ENCODE data around the gene MCCC1. TPM values are rescaled to one million over a fixed set of nuclear protein-coding genes. Genes with fewer than 3 reads are reported as not detected.

MCCC1 gene
- total RNA-seq, 1 experiment from 2014 or later: 74.7 TPM

GRCh38 chr3:183081459-183082183, 17.7 kb downstream of the MCCC1 start:
- peaks cover 10% of the 10 kb centered on the region for H3K9me3 Mint-ChIP-seq (ENCODE audit: low read depth, unreplicated experiment)
- no TSS peak for BruUV-seq (replicated peaks)
- CTCF ChIA-PET: interaction anchor here (0.8 kb wide), 1 partner anchor 23 kb away, joined by 3 read pairs; no protein-coding TSS in a partner anchor
- no peak for DNase-seq
- H3K27me3 Mint-ChIP-seq (ENCODE audit: unreplicated experiment): no peaks in the 10 kb centered on the region
- H3K4me3 Mint-ChIP-seq (ENCODE audit: low read depth, unreplicated experiment): no peak overlapping the region
- no peaks in the 10 kb centered on the region for H3K4me1 Mint-ChIP-seq (ENCODE audit: low read depth, unreplicated experiment)
- intact Hi-C loops (cut with micrococcal nuclease; ENCODE audit: unreplicated experiment): no loop called here
- H3K36me3 Mint-ChIP-seq (ENCODE audit: insufficient read depth, unreplicated experiment): peaks cover 61% of the 10 kb centered on the region
- peak overlapping the region; percentile 27 for H3K27ac Mint-ChIP-seq (ENCODE audit: unreplicated experiment)
- no peak for TF ChIP-seq CTCF (IDR thresholded peaks at IDR 0.05; ENCODE audit: unreplicated experiment)

GRCh38 chr3:183080628-183081027, 18.7 kb downstream of the MCCC1 start:
- CTCF ChIA-PET: no interaction called here
- DNase-seq: no peak
- Mint-ChIP-seq H3K27me3 (ENCODE audit: unreplicated experiment) (no peaks in the 10 kb centered on the region), H3K4me3 (ENCODE audit: low read depth, unreplicated experiment) (no peak overlapping the region), H3K9me3 (ENCODE audit: low read depth, unreplicated experiment) (peaks cover 10% of the 10 kb centered on the region), H3K36me3 (ENCODE audit: insufficient read depth, unreplicated experiment) (peaks cover 51% of the 10 kb centered on the region), H3K4me1 (ENCODE audit: low read depth, unreplicated experiment) (no peaks in the 10 kb centered on the region), H3K27ac (ENCODE audit: unreplicated experiment) (no peak overlapping the region)
- no TSS peak for BruUV-seq (replicated peaks)
- no peak for TF ChIP-seq CTCF (IDR thresholded peaks at IDR 0.05; ENCODE audit: unreplicated experiment)
- intact Hi-C loops (cut with micrococcal nuclease; ENCODE audit: unreplicated experiment): no loop called here

GRCh38 chr3:183074881-183075280, 24.4 kb downstream of the MCCC1 start:
- no TSS peak for BruUV-seq (replicated peaks)
- TF ChIP-seq CTCF (IDR thresholded peaks at IDR 0.05; ENCODE audit: unreplicated experiment): no peak
- DNase-seq: no peak
- CTCF ChIA-PET: interaction anchor here (0.7 kb wide), 1 partner anchor 162 kb away, joined by 3 read pairs; no protein-coding TSS in a partner anchor
- intact Hi-C loops (cut with micrococcal nuclease; ENCODE audit: unreplicated experiment): no loop called here
- Mint-ChIP-seq H3K9me3 (ENCODE audit: low read depth, unreplicated experiment) (peaks cover 5% of the 10 kb centered on the region), H3K36me3 (ENCODE audit: insufficient read depth, unreplicated experiment) (peaks cover 40% of the 10 kb centered on the region), H3K4me3 (ENCODE audit: low read depth, unreplicated experiment) (no peak overlapping the region), H3K27me3 (ENCODE audit: unreplicated experiment) (no peaks in the 10 kb centered on the region), H3K4me1 (ENCODE audit: low read depth, unreplicated experiment) (peaks cover 19% of the 10 kb centered on the region), H3K27ac (ENCODE audit: unreplicated experiment) (no peak overlapping the region)

GRCh38 chr3:183074261-183074660, 25.0 kb downstream of the MCCC1 start:
- intact Hi-C loops (cut with micrococcal nuclease; ENCODE audit: unreplicated experiment): no loop called here
- BruUV-seq (replicated peaks): no TSS peak
- H3K4me3 Mint-ChIP-seq (ENCODE audit: low read depth, unreplicated experiment): no peak overlapping the region
- no peak for TF ChIP-seq CTCF (IDR thresholded peaks at IDR 0.05; ENCODE audit: unreplicated experiment)
- CTCF ChIA-PET: interaction anchor here (0.7 kb wide), 1 partner anchor 162 kb away, joined by 3 read pairs; no protein-coding TSS in a partner anchor
- peaks cover 35% of the 10 kb centered on the region for H3K36me3 Mint-ChIP-seq (ENCODE audit: insufficient read depth, unreplicated experiment)
- H3K9me3 Mint-ChIP-seq (ENCODE audit: low read depth, unreplicated experiment): peaks cover 5% of the 10 kb centered on the region
- no peak for DNase-seq
- H3K4me1 Mint-ChIP-seq (ENCODE audit: low read depth, unreplicated experiment): peaks cover 19% of the 10 kb centered on the region
- H3K27me3 Mint-ChIP-seq (ENCODE audit: unreplicated experiment): no peaks in the 10 kb centered on the region
- peak overlapping the region; percentile 39 for H3K27ac Mint-ChIP-seq (ENCODE audit: unreplicated experiment)

Data from Calu3 (cell line).